ENCODE results near the gene PKNOX1.
"Not testable (repeated sequence)": the region's sequence is repeated elsewhere in the genome, so short reads cannot be mapped to it uniquely, and the experiment has no call there.

DNA sequence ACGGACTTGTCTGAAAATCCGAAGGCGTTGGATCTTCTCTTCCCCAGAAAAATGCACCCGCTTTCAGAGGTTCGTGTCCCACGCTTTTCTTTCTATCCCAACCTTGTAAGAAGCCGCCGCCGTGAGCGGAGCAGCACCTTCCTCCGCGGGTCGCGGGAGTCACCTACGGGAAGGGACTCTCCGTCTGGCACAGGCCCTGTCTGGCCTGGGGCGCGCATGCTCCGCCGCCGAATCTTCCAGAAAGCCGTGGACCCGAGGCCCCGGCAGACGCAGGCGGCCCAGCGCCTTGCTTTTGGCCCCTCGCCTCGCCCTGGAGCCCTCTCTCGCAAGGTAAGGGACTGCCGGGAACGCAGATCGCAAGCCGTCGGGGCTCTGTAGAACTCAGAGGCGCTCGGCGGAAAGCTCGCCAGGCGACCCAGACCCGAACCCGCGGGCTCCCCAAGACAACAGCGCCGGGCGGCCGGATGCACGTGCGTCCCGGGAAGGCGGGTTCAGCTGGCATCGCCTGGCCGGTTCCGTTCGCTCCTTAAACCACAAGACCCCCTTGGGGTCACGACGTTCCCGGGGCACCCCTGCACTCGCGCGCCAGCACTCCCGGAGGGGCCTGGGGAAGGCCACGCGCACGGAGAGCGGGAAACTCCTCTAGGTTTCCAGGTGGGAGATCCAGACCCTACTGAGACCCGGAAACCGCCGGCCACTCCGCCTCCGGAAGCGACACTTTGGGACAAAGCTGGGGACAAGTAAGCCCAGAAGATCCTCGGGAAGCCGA, 100.2 kb downstream of the PKNOX1 start:
- not testable (repeated sequence) for TF ChIP-seq CTCF (CRISPR knock-in tag; IDR thresholded peaks at IDR 0.05); HOXA7 (CRISPR knock-in tag; IDR thresholded peaks at IDR 0.05); RFX1 (IDR thresholded peaks at IDR 0.05); TP53 (CRISPR knock-in tag; conservative IDR thresholded peaks at IDR 0.05); SMC3 (IDR thresholded peaks at IDR 0.05; ENCODE audit: low read length); BRCA1 (CRISPR knock-in tag; IDR thresholded peaks at IDR 0.05); ZFX (CRISPR knock-in tag; IDR thresholded peaks at IDR 0.05; ENCODE audit: low read depth); RAD21 (CRISPR knock-in tag; IDR thresholded peaks at IDR 0.05); FOXJ3 (CRISPR knock-in tag; IDR thresholded peaks at IDR 0.05; ENCODE audit: borderline replicate concordance); TAF1 (CRISPR knock-in tag; IDR thresholded peaks at IDR 0.05); ZMYM3 (CRISPR knock-in tag; IDR thresholded peaks at IDR 0.05); USF2 (IDR thresholded peaks at IDR 0.05; ENCODE audit: low read depth, low read length); USF2 (CRISPR knock-in tag; IDR thresholded peaks at IDR 0.05; ENCODE audit: borderline replicate concordance)
